Upper lobe of right lung (tissue), 1 donor: Measurements from ENCODE around the gene SYNJ2. TPM values are rescaled to one million over a fixed set of nuclear protein-coding genes. Genes with fewer than 3 reads are reported as not detected.
A peak's percentile ranks its signal among the peaks of the same experiment; 100 is the strongest.

Experiments used
- ATAC-seq: fragments of 200-7000 bp; cut with Tn5 transposase; one replicate; pipeline ENCODE4 v1.9.1; 2020; ENCODE audit warnings: mild to moderate bottlenecking, moderate library complexity
- DNase-seq: peaks from one replicate; pipeline ENCODE4 v3.0.0-alpha.2; 2020
- H3K27ac ChIP-seq: fragments of 200-600 bp; one replicate; pipeline ENCODE4 v1.8.0; 2022
- H3K27me3 ChIP-seq: fragments of 200-600 bp; one replicate; pipeline ENCODE4 v1.8.0; 2022; ENCODE audit warnings: mild to moderate bottlenecking
- H3K36me3 ChIP-seq: fragments of 200-600 bp; one replicate; pipeline ENCODE4 v1.8.0; 2022
- H3K4me1 ChIP-seq: fragments of 200-600 bp; one replicate; pipeline ENCODE4 v1.8.0; 2022
- H3K4me3 ChIP-seq: fragments of 200-600 bp; one replicate; pipeline ENCODE4 v1.8.0; 2022; ENCODE audit warnings: mild to moderate bottlenecking
- H3K9me3 ChIP-seq: fragments of 200-600 bp; one replicate; pipeline ENCODE4 v1.8.0; 2022
- intact Hi-C: fragments of 100-400 bp; cut with DNase I; formaldehyde crosslinking; loops from one replicate; pipeline ENCODE4 v1.11.0; 2022
- total RNA-seq: library from RNA; stranded (reverse); fragmentation: NEBNext Ultra II Directional; extraction: Animal tissue kit (Norgen Biotek cat#: 25700); gene quantifications from one replicate; pipeline ENCODE4 v1.2.1, GENCODE V29; 2021
- TF ChIP-seq, protein P1 (sequence below): fragments of 200-600 bp; IDR thresholded peaks from one replicate; pipeline ENCODE4 v1.8.0; 2022; ENCODE audit warnings: antibody characterized with exemption
- donor health status: DM: no; HTN: yes; CAD: no; lungs with severe emphysema.

Gene SYNJ2
- total RNA-seq, 1 donor from 2014 or later, result 7.2 TPM

DNA sequence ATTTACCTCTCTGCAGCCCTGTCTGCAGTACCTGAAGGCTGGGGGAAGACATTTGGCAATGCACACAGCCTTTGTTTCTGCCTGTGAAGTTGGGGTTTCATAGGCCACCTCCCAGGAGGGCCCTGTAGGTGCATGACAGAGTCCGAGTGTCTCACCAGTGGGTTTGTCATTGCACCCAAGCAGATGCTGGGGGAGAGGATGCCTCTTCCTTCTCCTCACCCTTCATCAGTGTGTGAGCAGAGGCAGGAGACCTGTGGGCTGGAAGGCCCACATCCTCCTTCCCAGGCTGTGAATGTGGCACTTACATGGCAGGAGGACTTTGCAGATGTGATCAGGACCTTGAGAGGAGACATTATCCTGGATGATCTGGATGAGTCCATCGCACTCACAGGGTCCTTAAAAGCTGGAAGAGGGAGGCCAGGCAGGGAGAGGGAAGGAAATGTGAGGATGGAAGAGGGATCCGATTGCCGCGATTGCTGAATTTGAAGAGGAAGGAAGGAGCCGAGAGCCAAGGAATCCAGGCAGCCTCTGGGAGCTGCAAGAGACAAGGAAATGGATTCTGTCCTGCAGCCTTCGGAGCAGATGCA lies 30.4 kb downstream of the SYNJ2 start:
- peaks cover 27% of the 10 kb centered on the region for H3K4me1 ChIP-seq
- DNase-seq, result peak; percentile 22
- TF ChIP-seq, protein P1, sequence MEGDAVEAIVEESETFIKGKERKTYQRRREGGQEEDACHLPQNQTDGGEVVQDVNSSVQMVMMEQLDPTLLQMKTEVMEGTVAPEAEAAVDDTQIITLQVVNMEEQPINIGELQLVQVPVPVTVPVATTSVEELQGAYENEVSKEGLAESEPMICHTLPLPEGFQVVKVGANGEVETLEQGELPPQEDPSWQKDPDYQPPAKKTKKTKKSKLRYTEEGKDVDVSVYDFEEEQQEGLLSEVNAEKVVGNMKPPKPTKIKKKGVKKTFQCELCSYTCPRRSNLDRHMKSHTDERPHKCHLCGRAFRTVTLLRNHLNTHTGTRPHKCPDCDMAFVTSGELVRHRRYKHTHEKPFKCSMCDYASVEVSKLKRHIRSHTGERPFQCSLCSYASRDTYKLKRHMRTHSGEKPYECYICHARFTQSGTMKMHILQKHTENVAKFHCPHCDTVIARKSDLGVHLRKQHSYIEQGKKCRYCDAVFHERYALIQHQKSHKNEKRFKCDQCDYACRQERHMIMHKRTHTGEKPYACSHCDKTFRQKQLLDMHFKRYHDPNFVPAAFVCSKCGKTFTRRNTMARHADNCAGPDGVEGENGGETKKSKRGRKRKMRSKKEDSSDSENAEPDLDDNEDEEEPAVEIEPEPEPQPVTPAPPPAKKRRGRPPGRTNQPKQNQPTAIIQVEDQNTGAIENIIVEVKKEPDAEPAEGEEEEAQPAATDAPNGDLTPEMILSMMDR, result no peak
- intact Hi-C loops, result no loop called here
- H3K36me3 ChIP-seq, result no peaks in the 10 kb centered on the region
- H3K27me3 ChIP-seq, result no peaks in the 10 kb centered on the region
- no peak for ATAC-seq
- no peaks in the 10 kb centered on the region for H3K9me3 ChIP-seq
- no peak overlapping the region for H3K4me3 ChIP-seq
- no peak overlapping the region for H3K27ac ChIP-seq

DNA sequence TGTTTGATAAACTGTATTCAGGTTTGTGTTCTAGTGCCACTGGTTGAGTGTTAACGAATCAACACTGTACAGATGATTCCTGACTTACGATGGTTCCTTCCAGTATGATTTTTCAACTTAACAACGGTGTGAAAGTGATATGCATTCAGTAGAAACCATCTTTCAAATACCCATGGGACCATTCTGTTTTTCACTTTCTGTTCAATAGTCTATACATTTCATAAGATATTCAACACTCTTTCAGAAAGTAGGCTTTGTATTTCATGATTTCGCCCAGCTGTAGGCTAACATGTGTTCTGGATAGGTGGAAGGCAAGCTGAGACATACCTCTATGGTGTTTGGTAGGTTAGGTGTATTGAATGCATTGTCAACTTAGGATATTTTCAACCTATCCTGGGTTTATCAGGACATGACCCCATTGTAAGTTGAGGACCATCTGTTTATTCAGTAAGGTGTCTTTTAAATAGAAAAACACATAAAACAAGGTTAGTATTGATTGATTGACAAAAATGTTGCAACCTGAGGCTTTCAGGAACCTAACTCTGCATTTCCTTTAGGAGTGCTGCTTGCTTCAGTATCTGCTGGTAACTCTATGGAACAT lies 32.3 kb downstream of the SYNJ2 start:
- Histone ChIP-seq H3K27ac (no peak overlapping the region), H3K9me3 (no peaks in the 10 kb centered on the region), H3K4me1 (peaks cover 18% of the 10 kb centered on the region), H3K27me3 (no peaks in the 10 kb centered on the region), H3K4me3 (no peak overlapping the region), H3K36me3 (no peaks in the 10 kb centered on the region)
- intact Hi-C loops, result no loop called here
- ATAC-seq (no peak), DNase-seq (no peak)
- TF ChIP-seq, protein P1, result no peak

DNA sequence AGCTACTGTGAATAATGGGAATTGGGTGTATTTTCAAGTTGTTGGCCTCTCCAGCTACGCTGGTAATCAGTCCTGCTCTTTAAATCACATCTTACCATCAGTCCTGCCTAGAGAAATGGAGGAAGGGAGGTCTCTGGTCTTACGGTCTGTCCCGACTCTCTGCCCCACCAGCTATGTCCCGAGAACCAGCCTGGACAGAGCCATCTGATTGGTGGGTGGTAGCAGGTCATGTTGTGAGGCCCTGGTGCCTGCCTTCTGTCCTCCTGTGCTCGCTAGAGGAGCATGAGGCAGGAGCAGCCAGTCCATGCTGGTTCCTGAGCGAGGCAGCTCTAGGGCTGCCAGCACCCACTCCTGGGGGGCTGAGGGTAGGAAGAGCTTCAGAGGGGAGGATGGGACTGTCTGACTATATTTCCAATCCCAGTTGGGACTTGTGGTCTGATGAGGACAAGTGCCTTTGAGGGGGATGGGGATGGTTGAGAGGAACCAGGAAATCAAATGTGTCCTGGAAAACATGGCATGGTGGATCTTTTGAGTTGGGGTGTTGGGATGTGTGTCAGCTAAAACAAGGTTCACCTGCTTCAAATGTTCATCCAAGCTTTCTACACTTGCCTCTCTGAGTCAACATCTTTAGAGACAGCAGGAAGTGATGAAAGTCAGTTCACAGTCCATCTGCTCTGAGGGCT lies 33.0 kb downstream of the SYNJ2 start:
- Histone ChIP-seq H3K4me3 (no peak overlapping the region), H3K27ac (no peak overlapping the region), H3K27me3 (no peaks in the 10 kb centered on the region), H3K9me3 (no peaks in the 10 kb centered on the region), H3K36me3 (no peaks in the 10 kb centered on the region), H3K4me1 (peaks cover 12% of the 10 kb centered on the region)
- TF ChIP-seq, protein P1, result no peak
- ATAC-seq, result no peak
- intact Hi-C loops, result no loop called here
- peak; percentile 22 for DNase-seq

DNA sequence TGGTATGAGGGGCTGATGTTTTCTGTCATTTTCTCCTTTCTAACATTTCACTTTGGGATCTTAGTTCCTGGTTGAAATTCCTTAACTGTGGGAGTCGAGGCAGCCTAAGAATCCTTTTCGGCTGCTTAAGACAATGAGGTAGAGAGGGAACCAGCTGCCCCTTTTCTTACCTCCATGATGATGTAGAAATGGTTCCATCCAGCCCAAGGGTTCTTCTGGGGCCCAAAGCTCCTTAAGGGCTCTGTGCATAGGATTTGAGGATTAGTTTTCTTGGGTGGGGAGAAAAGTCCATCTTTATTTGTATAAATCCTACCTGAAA lies 33.5 kb downstream of the SYNJ2 start:
- ATAC-seq, result no peak
- Histone ChIP-seq H3K4me3 (no peak overlapping the region), H3K27me3 (no peaks in the 10 kb centered on the region), H3K4me1 (peaks cover 7% of the 10 kb centered on the region), H3K27ac (no peak overlapping the region), H3K9me3 (no peaks in the 10 kb centered on the region), H3K36me3 (no peaks in the 10 kb centered on the region)
- no peak for DNase-seq
- intact Hi-C loops, result no loop called here
- TF ChIP-seq, protein P1, result no peak

DNA sequence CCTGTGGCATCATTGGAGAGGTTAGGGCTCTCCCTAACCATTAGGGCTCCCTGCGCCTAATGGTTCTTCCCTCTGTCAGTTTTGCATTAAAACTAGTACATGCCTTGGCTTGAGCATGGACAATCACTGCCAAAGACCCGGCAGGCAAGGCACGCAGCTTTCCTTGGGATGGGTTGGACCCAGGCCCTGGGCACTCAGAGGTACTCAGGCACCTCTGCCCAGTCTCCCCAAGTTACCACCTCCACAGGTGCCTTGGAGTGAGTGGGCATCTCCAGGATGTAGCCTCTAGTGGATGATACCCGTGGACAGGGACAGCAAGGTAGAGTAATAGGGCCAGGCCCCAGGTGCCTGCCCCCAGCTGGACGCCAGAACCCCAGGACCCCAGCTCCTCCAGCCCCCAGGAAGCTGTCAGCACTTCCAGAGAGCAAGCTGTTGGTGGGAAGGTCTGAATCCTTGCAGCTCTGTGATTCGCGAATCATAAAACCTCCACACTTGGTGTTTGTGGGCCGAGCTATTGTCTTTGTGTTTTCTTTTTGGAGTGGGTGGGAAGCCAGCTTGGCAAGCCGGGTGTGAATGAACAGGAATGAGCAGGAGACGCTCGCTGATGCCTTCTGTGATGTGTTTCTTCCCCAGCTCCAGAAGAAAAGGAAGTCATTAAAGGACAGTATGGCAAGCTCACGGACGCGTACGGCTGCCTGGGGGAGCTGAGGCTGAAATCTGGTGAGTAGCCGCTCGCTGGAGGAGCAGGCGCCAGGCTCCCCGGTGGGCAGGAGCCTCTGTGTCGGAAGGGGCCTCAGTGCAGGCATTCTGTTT lies 35.1 kb downstream of the SYNJ2 start:
- ATAC-seq (peak; percentile 18), DNase-seq (peak; percentile 50)
- intact Hi-C loops, result no loop called here
- H3K27me3 ChIP-seq, result no peaks in the 10 kb centered on the region
- H3K9me3 ChIP-seq, result no peaks in the 10 kb centered on the region
- H3K36me3 ChIP-seq, result no peaks in the 10 kb centered on the region
- H3K4me1 ChIP-seq, result peaks cover 4% of the 10 kb centered on the region
- H3K27ac ChIP-seq, result no peak overlapping the region
- H3K4me3 ChIP-seq, result no peak overlapping the region
- TF ChIP-seq, protein P1, result no peak
